Tibial nerve (tissue), 4 donors: Measurements from ENCODE around the gene ARFRP1. TPM values are rescaled to one million over a fixed set of nuclear protein-coding genes. Genes with fewer than 3 reads are reported as not detected.
A peak's percentile ranks its signal among the peaks of the same experiment; 100 is the strongest.

Experiments used
- DNase-seq, 2 donors: peaks; one replicate each; pipeline ENCODE4 v3.0.0-alpha.2; 2019; ENCODE audit warnings: low spot score in 2 of 2
- H3K27ac ChIP-seq, 4 donors: fragments of 200-600 bp; sonication (generic) in 3 of 4; one replicate each; pipeline ENCODE4 v1.5.1; 2017 to 2019; ENCODE audit warnings: mild to moderate bottlenecking in 1 of 4
- H3K27me3 ChIP-seq, 2 donors: fragments of 200-600 bp; sonication (generic) in 1 of 2; one replicate each; pipeline versions ENCODE4 v1.5.1 to v1.6.0; 2017 to 2019
- H3K36me3 ChIP-seq, 3 donors: fragments of 200-600 bp; sonication (generic); one replicate each; pipeline ENCODE4 v1.5.1; 2018 to 2019
- H3K4me1 ChIP-seq, 4 donors: fragments of 200-600 bp; sonication (generic) in 3 of 4; one replicate each; pipeline ENCODE4 v1.5.1; 2017 to 2019
- H3K4me3 ChIP-seq, 4 donors: fragments of 200-600 bp; sonication (generic) in 3 of 4; one replicate each; pipeline ENCODE4 v1.5.1; 2017 to 2019; ENCODE audit warnings: mild to moderate bottlenecking in 1 of 4, moderate library complexity in 1 of 4
- H3K9me3 ChIP-seq, 4 donors: fragments of 200-600 bp; sonication (generic) in 3 of 4; one replicate each; pipeline ENCODE4 v1.5.1; 2017 to 2019
- EP300 ChIP-seq, 2 donors: sonication (generic); formaldehyde crosslinking; IDR thresholded peaks; one replicate each; pipeline ENCODE4 v1.6.1; 2017; ENCODE audit warnings: antibody characterized with exemption in 2 of 2, mild to moderate bottlenecking in 1 of 2
- POLR2A ChIP-seq, 2 donors: fragments of 450-650 bp; IDR thresholded peaks; one replicate each; pipeline ENCODE4 v1.6.1; 2017; ENCODE audit warnings: antibody characterized with exemption in 2 of 2, mild to moderate bottlenecking in 2 of 2, moderate library complexity in 2 of 2
- WGBS, 2 donors: methylation state at CpG; one replicate each; pipeline ENCODE4 v1.1.5; 2018; 5-methylcytosine and 5-hydroxymethylcytosine counted together
- total RNA-seq, 4 donors: library from RNA; depleted of rRNA; stranded (reverse); fragments of >200 nt; gene quantifications; one replicate each; pipeline ENCODE4 v1.1.0, GENCODE V29; 2016
- TF ChIP-seq, protein P1 (sequence below), 5 experiments: fragments of 200-600 bp in 3 of 5; fragments of 450-650 bp in 2 of 5; sonication (generic) in 3 of 5; IDR thresholded peaks; one replicate each; pipeline ENCODE4 v1.5.1; 2016 to 2019; ENCODE audit warnings: antibody characterized with exemption in 5 of 5, mild to moderate bottlenecking in 3 of 5, moderate library complexity in 2 of 5

ARFRP1 gene
- total RNA-seq, 4 donors from 2014 or later: 36.9 to 71.1 (median 50.9) TPM

DNA sequence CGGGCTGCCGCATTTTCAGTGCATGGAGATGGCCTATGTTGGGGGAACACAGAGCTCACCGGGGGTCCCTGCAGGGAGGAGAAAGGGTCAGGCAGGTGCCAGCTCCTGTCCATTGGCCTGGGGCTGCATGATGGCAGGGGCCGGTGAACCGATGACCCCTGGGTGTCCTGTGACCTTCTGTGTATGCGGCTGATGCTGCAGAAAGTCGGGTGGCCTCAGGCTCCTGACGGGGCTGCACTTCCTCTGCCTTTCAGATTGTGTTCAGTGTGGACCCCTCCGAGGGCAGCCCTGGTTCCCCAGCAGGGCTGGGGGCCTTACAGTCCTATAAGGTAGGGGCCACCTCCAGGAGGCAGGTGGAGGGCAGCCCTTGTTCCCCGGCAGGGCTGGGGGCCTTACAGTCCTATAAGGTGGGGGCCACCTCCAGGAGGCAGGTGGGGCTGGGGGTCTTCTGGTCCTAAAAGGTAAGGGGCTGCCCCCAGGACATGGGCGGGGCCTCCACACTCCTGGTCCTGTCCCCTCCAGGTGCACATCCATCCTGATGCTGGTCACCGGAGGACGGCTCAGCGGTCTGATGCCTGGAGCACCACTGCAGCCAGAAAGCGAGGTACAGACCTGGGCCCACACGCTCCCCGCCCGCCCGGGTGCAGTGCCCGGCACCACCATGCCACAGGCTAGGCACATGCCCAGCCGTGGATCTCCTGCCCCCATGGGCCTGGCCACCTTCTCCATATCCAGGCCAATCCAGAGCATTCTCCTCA is 22.3 kb downstream of the ARFRP1 start:
- Histone ChIP-seq H3K9me3 (no peaks in the 10 kb centered on the region), H3K27ac (peak overlapping the region; percentile 78 to 97 (median 90)), H3K4me3 (no peak overlapping the region), H3K4me1 (peaks cover 0 to 67% (median 45%) of the 10 kb centered on the region in 4 donors), H3K36me3 (peaks cover 0 to 32% (median 0%) of the 10 kb centered on the region in 3 donors), H3K27me3 (no peaks in the 10 kb centered on the region)
- 92 to 93% methylated on average over 10 to 15 of the region's 21 CpGs for WGBS, 2 donors
- DNase-seq: no peak
- TF ChIP-seq, protein P1, sequence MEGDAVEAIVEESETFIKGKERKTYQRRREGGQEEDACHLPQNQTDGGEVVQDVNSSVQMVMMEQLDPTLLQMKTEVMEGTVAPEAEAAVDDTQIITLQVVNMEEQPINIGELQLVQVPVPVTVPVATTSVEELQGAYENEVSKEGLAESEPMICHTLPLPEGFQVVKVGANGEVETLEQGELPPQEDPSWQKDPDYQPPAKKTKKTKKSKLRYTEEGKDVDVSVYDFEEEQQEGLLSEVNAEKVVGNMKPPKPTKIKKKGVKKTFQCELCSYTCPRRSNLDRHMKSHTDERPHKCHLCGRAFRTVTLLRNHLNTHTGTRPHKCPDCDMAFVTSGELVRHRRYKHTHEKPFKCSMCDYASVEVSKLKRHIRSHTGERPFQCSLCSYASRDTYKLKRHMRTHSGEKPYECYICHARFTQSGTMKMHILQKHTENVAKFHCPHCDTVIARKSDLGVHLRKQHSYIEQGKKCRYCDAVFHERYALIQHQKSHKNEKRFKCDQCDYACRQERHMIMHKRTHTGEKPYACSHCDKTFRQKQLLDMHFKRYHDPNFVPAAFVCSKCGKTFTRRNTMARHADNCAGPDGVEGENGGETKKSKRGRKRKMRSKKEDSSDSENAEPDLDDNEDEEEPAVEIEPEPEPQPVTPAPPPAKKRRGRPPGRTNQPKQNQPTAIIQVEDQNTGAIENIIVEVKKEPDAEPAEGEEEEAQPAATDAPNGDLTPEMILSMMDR (IDR thresholded peaks at IDR 0.05): no peak
- TF ChIP-seq POLR2A (IDR thresholded peaks at IDR 0.05) (no peak), EP300 (IDR thresholded peaks at IDR 0.05) (no peak)

DNA sequence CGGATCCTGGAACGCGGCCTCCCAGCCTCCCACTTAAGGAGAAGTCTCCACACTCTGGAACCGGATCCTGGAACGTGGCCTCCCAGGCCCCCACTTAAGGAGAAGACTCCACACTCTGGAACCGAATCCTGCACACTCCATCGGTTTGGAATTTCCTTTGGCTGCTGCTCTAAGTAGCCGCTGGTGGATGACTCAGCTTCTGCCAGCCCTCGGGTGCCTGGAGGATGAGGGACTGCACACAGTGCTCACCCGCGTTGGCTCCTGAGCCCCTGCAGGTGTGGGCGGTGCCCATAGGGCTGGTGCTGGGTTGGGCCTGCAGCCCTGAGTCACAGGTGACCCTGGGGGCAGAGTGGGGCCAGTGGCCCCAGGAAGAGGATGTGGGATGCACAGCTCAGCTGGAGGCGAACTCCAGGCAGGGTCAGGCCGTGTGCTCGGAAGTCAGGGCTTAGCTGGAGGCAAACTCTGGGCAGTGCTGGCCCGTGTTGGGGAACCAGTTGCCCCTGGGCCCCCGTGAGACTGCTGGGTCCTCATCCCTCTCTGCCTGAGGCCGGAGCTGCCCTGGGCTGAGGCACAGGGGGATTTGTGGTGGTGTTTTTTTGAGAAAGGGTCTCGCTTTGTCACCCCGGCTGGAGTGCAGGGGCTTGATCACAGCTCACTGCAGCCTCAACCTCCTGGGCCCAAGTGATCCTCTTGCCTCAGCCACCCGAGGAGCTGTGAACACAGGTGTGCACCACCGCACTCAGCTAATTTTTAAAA is 25.2 kb downstream of the ARFRP1 start:
- Histone ChIP-seq H3K4me3 (no peak overlapping the region), H3K36me3 (peaks cover 0 to 52% (median 0%) of the 10 kb centered on the region in 3 donors), H3K4me1 (peaks cover 0 to 48% (median 31%) of the 10 kb centered on the region in 4 donors), H3K27me3 (no peaks in the 10 kb centered on the region), H3K27ac (peak overlapping the region in 3 of 4 donors; percentile 59 to 83 (median 79)), H3K9me3 (no peaks in the 10 kb centered on the region)
- TF ChIP-seq POLR2A (IDR thresholded peaks at IDR 0.05) (no peak), EP300 (IDR thresholded peaks at IDR 0.05) (peak in 1 of 2 donors; percentile 45)
- WGBS, 2 donors: 48 to 52% methylated on average over 16 to 22 of the region's 22 CpGs
- DNase-seq: peak in 1 of 2 donors; percentile 46

DNA sequence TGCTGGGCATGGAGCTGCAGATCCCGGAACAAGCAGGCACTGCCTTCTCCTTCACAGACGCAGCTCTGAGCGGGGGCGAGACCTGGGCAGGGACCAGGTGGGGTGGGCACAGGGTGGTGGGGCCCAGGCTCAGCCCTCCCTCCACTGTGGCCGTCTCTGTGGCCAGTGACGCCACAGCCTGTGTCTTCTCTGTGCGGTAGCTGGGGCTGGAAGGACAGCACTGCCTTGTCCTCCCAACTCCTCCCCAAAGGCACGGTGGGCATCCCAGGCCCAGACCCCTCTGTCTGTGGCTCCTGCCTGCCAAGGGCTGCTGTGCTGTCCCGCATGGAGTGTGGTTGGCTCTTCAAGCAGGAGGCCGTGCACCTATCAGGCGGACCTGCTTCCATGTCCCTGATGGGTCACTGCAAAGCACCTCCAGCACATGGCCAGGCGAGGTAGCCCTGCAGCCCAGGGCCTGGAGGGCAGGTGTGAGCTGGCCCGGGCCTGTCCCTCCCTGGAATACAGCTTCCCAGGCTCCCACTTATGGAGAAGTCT is 26.1 kb downstream of the ARFRP1 start:
- Histone ChIP-seq H3K4me1 (peaks cover 0 to 40% (median 24%) of the 10 kb centered on the region in 4 donors), H3K36me3 (peaks cover 0 to 61% (median 2%) of the 10 kb centered on the region in 3 donors), H3K4me3 (no peak overlapping the region), H3K27ac (peak overlapping the region in 3 of 4 donors; percentile 59 to 83 (median 79)), H3K9me3 (no peaks in the 10 kb centered on the region), H3K27me3 (no peaks in the 10 kb centered on the region)
- no peak for DNase-seq
- TF ChIP-seq EP300 (IDR thresholded peaks at IDR 0.05) (no peak), POLR2A (IDR thresholded peaks at IDR 0.05) (no peak)
- TF ChIP-seq, protein P1 (IDR thresholded peaks at IDR 0.05): no peak
- 94 to 97% methylated on average over 6 to 8 of the region's 13 CpGs for WGBS, 2 donors

DNA sequence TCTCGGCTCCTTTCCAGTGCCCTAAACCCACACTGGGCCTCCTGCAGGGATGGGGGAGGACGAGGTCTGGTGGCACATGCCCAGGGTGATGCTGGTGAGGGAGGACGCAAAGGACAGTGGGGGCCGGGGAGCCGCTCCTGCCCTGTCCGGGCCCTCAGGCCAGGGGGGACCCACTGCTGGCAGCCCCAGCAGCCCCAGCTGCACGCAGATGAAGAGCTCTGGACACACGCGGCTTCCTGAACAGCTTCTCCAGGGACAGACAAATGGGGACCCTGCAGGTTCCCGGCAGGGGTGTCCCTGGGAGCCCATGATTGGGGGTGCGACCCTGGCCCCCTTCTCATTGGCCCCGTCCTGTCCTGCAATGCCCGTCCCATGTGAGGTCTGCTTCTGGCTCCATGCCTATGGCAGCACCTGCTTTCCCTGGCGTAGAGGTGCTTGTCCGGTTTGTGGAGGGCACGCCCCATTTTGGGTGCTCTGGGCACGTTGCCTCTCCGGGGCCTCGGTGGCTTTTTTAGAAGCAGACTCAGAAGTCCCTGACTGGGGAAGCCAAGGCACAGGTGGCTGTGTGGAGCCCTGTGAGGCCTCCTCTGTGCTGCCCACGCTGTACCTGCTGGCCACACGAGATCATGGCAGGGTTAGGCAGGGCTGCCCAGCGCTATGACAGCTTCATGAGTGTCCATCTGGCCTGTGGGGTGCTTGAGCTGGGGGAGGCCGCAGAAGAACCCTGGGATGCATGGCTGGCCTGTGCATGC is 26.7 kb downstream of the ARFRP1 start:
- 95% methylated on average over 15 to 16 of the region's 23 CpGs for WGBS, 2 donors
- H3K27ac ChIP-seq: no peak overlapping the region
- peaks cover 0 to 33% (median 17%) of the 10 kb centered on the region in 4 donors for H3K4me1 ChIP-seq
- H3K4me3 ChIP-seq: no peak overlapping the region
- no peaks in the 10 kb centered on the region for H3K9me3 ChIP-seq
- H3K36me3 ChIP-seq: peaks cover 0 to 67% (median 2%) of the 10 kb centered on the region in 3 donors
- no peak for TF ChIP-seq EP300 (IDR thresholded peaks at IDR 0.05)
- TF ChIP-seq, protein P1 (IDR thresholded peaks at IDR 0.05): no peak
- no peak for TF ChIP-seq POLR2A (IDR thresholded peaks at IDR 0.05)
- DNase-seq: no peak
- H3K27me3 ChIP-seq: no peaks in the 10 kb centered on the region

DNA sequence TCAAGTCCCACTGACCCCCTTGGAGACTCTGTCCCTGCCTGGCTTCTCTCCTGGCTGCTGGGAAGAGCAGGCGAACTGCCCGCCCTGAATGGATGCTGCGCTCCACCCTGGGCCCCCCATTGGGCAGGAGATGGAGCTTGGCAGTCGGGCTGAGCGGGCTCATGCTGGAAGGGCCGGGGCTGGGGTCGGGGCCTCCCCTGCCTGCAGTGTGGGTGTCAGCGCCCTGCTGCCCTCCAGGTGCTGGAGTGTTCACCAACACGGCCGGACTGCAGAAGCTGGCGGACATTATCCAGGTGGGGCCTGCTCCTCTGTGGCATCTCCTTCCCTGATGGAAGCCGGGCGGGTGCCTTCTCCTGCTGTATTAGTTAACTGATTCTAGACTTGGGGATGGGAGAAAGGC is 27.3 kb downstream of the ARFRP1 start:
- peaks cover 0 to 73% (median 2%) of the 10 kb centered on the region in 3 donors for H3K36me3 ChIP-seq
- no peak for DNase-seq
- TF ChIP-seq POLR2A (IDR thresholded peaks at IDR 0.05) (no peak), EP300 (IDR thresholded peaks at IDR 0.05) (no peak)
- TF ChIP-seq, protein P1 (IDR thresholded peaks at IDR 0.05): no peak

More for the DNA sequence above, 27.3 kb downstream of the ARFRP1 start:
- Histone ChIP-seq H3K27me3 (no peaks in the 10 kb centered on the region), H3K9me3 (no peaks in the 10 kb centered on the region), H3K4me3 (no peak overlapping the region), H3K27ac (no peak overlapping the region), H3K4me1 (peaks cover 0 to 27% (median 11%) of the 10 kb centered on the region in 4 donors)
- 94 to 95% methylated on average over 6 to 8 of the region's 13 CpGs for WGBS, 2 donors
